ENCODE measurements around the gene HLCS.
"Not testable (repeated sequence)": the region's sequence is repeated elsewhere in the genome, so short reads cannot be mapped to it uniquely, and the experiment has no call there.

- TF ChIP-seq PBX3 (IDR thresholded peaks at IDR 0.05); CTCF (IDR thresholded peaks at IDR 0.05); GABPA (IDR thresholded peaks at IDR 0.05; ENCODE audit: low read depth); USF2 (IDR thresholded peaks at IDR 0.05; ENCODE audit: borderline replicate concordance, low read depth, low read length); MXI1 (IDR thresholded peaks at IDR 0.05; ENCODE audit: low read depth, low read length); USF1 (IDR thresholded peaks at IDR 0.05; ENCODE audit: borderline replicate concordance, low read depth); YY1 (IDR thresholded peaks at IDR 0.05; ENCODE audit: low read depth); RAD21 (IDR thresholded peaks at IDR 0.05; ENCODE audit: low read length); EP300 (IDR thresholded peaks at IDR 0.05; ENCODE audit: borderline replicate concordance in 1 of 2, low read depth in 1 of 2, low read length in 1 of 2); TAF1 (IDR thresholded peaks at IDR 0.05; ENCODE audit: borderline replicate concordance, low read depth, low read length); POLR2AphosphoS5 (IDR thresholded peaks at IDR 0.05; ENCODE audit: low read depth, low read length); RFX5 (IDR thresholded peaks at IDR 0.05; ENCODE audit: low read length): not testable (repeated sequence)
Measured at GRCh38 chr21:36995285-36995684, 28.8 kb upstream of the HLCS start.
